GM18858 (cell line): Measurements from ENCODE around the gene MTHFSD.

Source experiments
- ATAC-seq: cut with Tn5 transposase; IDR thresholded peaks from one replicate; pipeline ENCODE4 v1.9.1; 2021; ENCODE audit not compliant: unreplicated experiment

The MTHFSD gene

DNA sequence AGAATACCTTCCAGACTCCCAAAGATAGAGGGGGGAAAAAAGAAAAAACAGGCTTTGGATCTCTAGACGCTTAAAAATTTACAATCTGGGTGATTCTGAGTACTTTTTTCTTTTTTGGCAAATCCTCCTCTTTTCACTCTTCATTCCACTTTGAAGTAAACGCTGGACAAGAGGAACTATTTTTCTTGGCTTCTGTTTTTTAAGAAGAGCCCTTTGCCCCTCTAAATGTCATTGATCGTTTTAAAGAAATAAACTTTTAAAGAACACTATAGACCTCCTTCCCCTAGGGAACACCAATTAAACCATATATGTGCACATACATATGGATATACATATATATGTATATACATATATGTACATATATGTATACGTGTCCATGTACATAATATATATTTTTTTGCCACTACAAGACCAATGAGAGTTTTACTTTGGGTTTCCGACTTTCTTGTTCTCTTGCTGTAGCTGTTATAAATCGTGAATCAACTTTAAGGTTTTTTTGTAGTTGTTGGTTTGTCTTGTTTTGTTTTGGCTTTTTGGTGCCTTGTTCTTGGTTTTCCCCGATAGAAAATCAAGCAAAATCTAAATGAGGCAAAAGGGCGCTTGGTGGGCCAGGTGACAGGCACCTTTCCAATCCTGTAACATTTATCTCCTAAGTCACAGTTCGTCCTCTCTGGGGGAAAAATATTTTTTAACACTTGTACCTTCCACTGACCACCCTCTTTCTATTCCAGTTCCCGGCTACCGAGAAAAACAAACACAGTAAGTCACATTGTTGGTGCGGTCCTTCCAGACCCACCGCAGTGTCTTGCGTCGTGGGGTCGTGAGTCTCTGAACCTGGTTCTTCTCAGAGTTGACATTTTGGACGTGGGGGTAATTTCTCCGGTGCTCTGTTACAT lies 40.3 kb downstream of the MTHFSD start:
- ATAC-seq: no peak

DNA sequence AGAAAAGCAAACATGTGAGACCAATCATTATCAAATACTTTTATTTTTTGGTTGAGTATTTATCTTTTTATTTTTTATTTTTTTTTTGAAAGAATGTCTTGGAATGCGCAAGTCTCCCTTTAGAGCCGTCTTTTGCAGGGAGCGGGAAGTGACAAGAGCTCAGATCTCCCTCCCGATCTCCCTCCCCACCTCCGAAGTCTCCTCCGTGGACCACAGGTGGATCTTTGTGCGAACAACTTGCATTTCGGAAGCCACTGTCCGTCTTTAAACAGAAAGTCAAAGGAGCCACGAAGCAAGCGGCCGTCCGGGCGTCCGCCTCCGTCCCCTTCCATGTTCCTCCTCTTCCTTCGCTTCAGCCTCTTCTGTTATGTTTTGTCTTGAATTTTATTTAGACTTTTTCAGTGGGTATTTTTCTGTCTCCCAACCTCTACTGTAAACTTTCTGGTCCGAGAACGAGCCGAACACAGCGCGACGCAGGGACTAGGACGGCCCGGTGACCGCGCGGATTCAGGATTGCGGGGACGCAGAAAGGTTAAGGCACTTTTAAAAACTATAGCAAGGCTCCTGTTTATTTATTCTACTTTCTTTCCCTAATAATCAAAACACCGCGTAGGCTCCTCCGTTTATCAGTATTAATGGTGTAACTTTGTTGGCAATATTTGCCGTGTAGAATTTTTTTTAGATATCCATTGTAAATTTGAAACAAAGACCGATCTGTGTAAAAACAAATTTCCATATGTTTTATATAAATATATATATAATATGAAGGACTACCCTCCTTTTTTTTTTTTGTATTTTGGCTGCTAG lies 41.4 kb downstream of the MTHFSD start:
- no peak for ATAC-seq

DNA sequence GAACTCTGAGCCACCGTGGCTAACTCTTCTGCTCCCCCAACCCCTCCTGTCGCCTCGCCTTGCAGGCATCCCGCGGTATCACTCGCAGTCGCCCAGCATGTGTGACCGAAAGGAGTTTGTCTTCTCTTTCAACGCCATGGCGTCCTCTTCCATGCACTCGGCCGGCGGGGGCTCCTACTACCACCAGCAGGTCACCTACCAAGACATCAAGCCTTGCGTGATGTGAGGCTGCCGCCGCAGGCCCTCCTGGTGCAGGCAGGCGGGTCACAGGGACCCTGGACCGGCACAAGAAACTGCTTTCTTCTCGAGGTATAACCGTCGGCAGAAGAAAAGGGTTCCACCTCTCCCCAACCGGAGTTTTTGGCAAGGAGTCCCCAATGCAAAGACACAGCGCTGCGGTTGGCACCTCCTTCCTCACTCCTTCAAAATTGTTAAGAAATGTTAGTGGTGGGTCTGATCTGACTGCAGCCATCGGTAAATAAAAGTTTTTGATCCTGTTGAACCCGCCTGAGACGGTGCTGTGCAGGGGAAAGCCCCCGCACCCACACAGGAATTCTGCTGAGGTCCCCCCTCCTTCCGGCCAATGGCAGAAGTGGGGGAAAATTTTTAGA lies 42.1 kb downstream of the MTHFSD start:
- ATAC-seq: no peak

DNA sequence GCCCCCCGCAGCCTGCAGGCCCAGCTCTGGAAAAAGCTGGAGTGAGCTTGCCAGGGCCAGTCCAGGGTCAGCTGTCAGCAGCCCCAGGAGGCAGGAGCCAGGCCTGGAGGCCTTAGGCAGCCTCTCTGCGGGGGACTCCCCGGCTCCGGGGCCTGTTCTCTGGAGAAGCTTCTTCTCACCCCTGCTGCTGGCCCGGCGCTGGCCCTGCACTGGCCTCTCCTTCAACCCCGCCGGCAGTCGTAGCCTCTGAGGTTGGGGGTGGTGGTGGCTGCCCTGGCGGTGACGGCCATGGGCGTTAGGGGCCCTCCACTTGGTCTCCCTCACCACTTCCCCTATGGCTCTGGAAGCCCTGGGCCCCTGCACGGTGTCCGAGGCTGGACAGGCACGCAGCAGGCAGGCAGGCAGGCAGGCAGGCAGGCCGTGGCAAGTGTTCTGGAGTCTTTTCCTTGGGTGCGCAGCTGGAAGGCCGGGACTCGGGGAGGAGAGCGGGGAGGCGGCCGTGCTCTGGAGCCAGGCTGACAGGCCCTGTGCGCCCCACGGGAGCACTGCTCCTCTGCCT lies 42.7 kb downstream of the MTHFSD start:
- ATAC-seq: no peak

DNA sequence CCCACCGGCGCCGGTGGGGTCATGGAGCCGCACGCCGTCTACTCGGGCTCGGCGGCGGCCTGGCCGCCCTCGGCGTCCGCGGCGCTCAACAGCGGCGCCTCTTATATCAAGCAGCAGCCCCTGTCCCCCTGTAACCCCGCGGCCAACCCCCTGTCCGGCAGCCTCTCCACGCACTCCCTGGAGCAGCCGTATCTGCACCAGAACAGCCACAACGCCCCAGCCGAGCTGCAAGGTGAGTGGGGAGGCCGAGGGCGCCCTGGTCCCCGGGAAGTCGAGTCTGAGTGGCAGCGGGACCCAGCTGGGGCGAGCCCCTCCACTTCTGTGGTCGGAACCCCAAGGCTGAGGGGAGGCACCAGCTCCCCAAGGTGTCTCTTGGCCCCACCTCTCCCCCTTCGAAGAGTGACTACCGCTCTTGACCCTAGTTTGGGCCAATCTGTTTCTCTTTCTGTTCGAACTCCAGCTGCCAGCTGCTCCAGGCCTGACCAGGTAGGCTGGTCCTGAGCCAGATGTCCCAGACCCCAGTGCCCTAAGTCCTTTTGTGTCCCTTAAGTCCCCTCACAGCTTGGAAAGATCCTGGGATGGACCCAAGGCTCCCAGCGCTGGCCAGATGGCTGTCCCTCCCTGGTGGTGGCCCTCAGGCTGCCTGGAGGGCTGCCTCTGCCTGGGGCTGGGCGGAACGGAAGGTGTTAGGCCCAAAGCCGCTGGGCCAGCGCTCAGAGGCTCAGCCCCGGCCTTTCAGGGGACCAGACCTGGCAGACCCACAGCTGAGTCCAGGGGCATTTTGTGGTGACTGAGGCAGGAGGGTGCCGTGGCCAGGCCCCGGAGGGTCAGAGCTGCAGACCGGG lies 43.5 kb downstream of the MTHFSD start:
- ATAC-seq: no peak

DNA sequence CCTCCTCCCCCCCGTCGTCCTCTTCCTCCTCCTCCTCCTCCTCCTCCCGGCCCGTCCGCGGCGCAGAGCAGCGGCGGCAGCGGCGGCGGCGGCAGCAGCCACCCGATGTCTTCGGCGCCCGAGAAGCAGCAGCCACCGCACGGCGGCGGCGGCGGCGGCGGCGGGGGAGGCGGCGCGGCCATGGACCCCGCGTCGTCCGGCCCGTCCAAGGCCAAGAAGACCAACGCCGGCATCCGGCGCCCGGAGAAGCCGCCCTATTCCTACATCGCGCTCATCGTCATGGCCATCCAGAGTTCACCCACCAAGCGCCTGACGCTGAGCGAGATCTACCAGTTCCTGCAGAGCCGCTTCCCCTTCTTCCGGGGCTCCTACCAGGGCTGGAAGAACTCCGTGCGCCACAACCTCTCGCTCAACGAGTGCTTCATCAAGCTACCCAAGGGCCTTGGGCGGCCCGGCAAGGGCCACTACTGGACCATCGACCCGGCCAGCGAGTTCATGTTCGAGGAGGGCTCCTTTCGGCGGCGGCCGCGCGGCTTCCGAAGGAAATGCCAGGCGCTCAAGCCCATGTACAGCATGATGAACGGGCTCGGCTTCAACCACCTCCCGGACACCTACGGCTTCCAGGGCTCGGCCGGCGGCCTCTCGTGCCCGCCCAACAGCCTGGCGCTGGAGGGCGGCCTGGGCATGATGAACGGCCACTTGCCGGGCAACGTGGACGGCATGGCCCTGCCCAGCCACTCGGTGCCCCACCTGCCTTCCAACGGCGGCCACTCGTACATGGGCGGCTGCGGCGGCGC lies 44.4 kb downstream of the MTHFSD start, which contains the start of gene FOXF1:
Gene FOXF1 (plus strand): TSS at position 63 of the 797 bp plus-strand sequence. CDS start 43 bp downstream, at position 106.
- ATAC-seq: no peak

DNA sequence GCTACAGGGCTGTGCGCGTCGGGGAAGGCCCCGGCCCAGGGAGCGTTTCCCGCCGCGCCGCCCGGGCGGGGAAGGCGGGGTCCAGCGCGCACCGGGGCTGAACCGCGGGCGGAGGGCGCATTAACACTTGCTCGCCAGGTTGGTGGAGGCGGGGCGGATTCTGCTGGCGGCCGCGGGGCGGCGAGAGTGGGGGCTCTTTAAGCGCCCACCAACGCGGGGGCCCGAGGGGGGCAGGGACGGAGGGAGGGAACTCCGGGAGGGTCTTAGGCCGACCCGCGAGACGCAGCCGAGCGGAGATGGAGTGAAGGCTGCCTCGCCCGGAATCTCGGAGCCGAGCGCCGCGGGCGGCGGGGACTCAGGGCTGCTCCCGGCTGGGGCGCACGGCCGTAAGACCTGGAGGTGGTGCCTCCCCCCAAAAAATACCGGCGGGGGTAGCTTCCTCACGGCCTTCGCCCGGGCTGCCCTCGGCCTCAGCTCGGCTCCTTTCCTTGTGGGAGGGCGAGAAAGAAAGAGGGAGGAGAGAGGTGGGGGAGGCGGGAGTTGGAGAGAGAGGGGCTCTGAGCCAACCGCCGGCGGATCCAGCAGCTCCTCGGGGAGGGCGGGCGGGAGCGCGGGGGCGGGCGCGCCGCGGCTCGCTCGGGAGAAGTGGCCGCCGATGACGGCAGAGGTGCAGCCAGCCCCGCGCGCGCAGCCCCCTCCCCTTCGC lies 45.1 kb downstream of the MTHFSD start:
- ATAC-seq: no peak

DNA sequence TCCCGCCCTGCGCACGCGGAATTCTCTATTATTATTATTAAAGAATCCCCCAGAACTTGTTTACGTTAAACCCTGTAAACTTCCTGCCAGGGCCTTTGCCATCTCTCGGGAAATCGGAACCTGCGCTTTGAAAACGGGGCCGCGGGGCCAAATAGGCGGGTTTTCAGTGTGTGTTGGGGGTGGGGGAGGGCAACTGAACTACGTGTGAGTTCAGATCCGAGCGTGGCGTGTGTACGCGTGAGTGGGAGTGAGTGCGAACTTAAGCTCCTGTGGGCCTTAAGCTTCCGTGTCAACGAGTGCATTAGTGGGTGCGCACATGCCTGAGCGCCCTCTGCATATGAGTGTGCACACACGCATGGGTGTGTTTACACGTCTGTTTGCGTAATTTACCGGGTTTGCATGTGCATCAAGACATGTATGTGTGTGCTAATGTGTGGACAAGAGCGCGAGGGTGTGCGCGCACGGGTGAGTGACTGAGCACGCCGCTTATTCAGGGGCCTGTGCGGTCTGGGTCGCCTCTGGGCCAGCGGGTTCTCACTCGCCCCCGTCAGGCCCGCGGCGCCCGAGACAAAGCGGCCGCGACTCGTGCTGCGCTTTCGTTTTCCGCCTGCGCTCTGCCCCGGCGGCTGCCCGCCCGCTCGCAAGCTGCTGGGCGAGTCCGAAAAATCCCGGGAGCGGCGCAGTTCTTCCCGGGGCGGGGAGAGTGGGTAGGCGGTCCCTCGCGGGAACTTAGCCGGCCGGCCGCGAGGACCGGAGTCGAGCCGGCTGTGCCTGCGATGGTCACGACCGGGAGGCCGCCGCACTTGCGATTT lies 45.9 kb downstream of the MTHFSD start:
- no peak for ATAC-seq

DNA sequence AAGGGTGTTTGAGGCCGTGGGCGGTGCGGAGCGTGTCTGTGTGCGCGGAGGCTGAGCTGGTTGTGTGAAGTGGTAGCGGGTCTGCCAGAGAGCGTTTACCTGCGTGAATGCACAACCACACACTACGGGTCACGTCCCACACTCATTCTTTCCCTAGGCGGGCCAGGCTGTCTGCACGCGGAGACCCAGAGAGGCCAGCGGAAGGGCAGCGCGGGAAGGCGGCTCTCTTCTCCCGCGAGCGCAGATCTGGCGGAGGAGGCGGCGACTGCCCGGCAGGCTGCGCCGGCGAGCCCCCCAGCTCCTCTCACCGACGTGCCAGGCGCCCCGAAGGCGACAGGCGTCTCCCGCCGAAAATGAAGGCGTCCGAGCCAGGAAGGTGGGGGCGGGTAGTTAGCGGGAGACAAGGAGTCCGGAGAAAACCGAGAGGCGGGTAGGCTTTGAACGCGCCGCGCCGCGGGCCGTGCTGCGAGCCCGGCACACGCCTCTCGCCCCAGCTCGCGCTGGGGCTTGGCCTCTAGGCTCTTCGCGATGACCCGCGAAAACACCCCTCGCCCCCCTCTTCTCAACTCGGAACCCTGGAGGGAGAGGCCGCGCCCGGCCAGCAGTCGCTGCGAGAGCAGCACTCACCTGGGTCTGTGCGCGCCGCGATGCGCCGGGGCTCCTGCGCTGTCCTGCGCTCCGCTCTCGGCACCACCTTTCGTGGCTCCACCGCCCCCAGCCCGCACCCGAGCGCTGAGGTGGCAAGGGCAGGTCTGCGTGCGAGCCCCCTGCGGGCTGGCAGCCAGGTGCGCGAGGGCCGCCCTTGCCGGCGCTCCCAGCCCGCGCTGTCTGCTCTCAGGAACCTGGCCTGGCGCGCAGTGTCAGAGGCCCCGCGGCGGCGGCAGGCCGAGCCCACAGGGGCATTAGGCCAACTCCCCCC lies 46.7 kb downstream of the MTHFSD start:
- ATAC-seq: no peak

DNA sequence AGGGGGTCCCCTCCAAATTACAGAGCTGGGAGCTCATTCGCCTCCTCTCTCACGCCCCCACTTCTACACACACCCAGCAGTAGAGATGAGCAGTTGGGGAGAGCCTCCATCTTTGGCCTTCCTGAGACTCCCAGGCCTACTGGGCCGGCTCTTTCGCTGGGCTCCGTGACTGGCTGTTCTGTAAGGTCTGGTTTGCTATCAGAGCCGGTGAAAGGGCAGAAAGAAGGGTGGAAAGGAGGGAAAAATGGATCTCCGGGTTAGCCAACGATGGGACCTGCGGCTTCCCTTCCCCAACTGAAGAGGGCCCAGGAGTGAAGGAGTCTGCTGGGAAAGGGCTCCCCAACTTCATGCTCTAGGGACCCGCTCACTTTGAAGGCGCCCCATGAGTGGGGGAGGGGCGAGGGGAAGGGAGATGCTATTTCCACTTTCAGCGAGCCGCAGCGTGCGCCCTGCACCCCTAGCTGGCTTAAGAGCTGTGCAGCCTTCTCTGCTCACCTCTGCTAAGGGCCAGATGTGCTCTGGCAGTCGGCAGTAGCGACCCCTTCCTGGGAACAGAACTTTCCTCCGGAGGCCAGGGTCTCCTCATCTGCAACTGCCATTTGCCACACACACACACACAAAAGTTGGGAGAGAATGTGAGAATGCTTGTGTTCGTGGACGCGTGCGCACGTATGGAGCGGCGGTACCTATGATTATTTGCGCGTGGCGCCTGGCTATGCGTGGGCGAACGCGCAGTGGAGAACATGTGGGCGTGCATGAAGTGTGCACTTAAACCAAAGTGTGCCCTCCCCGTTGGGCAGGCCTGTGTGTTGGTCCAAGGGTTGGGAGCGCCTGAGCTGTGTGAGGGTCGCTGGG lies 47.6 kb downstream of the MTHFSD start:
- ATAC-seq: no peak

DNA sequence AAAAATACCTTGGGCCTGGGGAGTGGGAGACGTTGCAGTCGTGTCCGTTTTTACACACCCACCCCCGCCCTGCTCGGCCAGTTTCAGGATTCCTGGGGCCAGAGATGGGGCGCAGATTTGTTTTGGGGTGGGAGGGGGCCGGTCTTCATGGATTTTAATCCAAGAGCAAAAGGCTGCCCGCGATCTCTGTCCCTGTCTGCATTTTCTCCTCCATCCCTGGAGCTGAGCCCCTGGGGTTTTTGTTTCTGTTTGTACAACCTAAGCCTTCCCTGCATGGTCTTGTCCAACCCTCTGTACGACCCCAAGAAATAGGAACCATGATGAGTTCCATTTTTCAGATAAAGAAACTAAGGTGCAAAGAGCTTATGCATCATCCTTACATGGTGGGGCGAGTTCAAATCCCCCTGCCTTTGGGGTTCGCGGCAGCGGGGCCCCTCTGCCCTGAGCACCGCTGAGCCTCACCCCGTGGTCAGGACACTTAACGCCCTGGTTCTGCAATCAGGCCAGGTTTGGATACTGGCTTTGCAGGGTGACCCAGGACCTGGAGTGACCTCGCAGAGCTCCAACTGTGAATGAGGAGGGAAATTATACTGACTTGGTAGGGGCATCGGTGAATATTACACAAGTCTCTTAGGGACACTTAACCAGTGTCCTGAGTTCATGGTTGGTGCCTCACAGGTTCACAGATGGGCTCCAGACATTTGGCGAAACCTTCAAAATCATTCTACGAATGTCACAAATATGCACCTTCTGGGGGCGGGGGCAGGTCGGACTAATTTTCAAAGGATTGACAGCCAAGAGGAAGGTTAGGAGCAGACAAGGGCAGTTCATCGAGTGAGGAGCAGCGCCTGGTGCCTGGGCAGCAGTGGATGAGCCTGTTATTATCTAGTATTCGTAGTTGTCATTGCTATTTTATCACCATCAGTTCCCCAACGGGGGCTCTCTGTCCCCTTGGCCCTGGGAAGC lies 48.9 kb downstream of the MTHFSD start:
- ATAC-seq: no peak

DNA sequence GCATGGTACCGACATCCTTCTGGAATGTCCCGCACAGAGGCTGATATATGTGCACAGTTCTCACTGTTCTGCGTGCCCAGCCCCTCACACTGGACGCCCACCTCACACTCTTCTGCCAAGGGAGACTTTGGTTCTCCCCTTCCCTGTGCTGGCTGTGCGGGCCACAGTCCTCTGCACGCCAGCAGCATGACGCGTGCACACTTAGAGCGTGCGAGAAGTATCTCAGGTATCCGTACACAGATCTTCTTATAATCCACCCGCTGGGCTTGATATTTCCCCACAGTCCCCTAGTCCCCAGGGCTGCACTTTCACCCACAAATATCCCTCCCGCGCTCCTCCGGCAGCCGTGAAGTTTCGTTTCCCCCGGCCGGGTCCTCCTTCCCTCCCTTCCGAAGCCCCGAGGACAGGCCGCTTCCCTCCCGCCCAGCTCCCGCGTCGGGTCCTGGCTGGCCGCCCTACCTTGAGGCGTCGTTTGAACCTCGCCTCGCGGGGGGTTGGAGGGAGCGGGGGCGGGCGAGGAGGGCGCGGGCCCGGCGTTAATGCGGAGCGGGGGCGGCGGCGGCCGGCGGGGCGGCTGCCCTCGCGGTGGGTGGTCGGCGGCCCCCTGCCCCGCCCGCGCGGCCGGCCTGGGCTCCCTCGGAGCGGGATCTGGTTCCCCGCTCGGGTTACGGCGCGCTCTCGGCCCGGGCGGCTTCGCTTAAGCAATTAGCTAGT lies 49.7 kb downstream of the MTHFSD start:
- ATAC-seq: no peak

DNA sequence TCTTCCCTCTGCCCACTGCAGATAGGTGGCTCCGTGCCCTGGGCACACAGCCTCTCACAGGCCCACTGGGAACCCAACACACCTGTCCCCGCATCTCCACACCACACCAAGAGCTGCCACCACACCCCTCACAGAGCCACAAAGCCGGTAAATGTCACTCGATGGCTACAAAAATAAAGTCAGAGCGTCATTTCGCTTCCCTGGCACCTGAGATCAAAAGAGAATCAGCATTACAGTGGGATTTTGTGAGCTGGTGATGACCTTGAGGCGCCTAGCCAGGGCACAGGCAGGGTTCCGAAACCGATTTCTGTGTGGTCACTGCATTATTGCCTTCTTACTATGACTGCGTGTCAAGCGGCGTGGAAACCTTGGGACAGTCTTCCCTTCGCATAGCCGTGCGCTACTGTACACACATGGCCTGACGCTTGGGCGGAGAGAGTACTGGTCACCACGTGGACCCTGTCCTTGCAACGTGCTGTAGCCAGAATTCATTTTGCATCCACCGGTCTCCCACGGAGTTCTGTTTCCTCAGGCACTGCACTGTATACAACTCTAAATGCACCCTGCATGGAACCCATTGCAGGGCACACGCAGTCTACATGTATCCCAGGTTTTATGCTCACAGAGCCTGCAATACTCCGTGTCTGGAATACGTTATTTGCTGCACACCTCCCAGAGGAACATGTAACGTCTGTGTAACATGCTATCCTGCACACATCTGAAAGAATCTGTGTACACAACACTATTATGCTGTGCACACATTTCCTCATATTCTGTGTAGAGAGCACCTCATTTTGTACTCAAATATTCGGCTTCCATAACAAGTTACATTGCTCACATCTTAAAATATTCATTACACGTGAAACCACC lies 50.5 kb downstream of the MTHFSD start:
- no peak for ATAC-seq
